Hematopoietic multipotent progenitor cell treated with erythropoietin and hydrocortisone succinate and interleukin-3 and kit ligand, for 15 days (in vitro differentiated cells): ENCODE measurements around the gene UMODL1.

ENCODE experiments used
- DNase-seq: peaks from one replicate; pipeline ENCODE4 v3.0.0-alpha.2; 2015; ENCODE audit warnings: low spot score

UMODL1 gene

DNA sequence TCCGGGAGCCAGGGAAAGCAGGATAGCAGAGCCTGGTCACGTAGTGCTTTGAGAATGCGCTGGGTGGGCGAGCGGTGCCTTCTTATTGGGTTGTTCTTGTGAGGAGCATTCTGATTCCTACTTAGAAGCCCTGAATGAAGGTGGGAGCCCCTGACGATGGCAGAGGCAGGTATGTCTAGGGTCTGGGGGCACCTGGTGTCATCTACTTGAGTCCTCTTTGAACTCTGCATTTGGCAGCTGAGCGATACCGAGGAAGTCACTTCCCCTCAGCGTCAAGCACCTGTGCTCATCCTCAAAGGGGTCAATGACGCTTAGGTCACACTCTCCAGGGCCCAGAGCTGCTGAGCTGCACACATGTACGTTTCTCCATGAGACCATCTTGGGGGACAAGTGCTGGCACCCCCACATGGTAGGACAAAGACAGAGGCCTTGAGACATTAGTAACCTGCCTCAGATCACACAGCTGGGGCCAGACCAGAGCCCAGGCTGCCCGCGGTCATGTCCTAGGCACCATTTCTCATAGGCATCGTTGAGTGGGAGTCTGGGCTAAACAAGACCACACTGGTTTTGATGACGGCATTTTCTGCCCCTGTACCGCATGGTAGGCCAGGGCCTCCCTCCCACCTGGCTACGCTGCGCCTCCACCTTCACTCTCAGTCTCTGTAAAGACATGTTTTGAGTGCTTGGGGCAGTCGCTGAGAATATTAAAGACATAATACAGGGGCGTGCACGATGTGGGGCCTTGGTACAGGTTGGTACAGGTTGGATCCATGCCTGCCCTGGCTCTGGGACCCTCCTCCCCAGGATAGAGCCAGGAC lies 78.7 kb downstream of the UMODL1 start:
- DNase-seq: no peak

DNA sequence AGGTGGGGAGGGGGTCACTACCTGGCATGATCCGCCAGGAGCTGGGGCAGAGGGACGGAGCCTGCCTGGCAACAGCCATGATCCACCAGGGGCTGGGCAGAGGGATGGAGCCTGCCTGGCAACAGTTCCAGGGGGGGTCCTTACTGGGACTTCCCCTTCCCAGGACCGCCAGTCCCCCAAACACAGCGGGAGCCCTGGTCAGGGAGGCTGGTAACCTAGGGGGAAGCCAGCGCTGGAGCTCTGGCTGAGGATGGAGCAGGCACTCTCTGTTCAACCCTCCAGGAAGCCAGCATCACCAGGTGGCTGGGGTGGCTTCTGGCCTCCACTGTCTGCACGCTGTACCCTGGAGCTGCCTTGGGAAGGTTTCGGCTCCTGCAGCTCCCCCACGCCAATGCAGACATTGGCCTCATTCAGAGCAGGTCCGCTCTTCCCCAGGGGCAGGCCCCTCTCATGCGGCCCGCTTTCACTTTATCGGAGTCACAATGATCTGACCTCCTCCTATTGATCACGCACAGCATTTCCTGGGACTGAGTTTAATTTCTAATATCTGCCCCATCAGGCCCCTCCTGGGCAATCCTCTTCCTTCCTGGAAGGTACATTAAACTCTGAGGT lies 79.5 kb downstream of the UMODL1 start:
- DNase-seq: no peak

GRCh38 chr21:42151148-42151947 lies 80.2 kb downstream of the UMODL1 start:
- DNase-seq: no peak

DNA sequence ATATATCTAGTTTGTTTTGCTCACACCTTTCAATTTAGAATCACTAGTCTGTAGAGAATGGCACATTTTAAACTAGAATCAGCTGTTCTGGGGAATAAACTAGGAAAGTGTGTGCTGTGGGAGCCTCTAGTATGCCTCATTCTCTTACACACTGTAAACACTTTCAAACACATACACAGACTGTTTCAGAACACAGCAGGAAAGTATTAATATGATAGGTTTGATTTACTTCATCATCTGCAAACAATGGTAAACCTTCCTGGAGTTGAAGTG lies 80.8 kb downstream of the UMODL1 start:
- no peak for DNase-seq

GRCh38 chr21:42153046-42153686 lies 82.0 kb downstream of the UMODL1 start:
- no peak for DNase-seq

DNA sequence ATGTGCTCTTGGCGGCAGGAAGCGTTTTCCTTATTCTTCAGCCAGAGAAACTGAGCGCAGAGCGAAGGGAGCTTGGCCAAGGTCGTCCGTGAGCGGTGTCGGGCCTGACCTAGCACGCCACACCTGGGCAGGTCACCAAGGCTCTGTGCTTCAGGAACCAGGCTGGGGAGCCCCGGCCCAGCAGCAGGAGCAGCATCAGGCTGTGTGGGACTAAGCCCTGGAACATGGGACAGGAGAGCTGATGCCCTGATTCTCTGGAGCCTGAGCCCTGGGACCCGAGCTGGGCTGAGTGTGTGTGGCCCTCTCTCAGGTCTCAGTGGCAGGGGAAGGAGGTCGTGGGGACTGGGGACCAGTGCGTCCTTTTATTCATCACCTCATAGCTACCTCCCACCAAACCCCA lies 82.6 kb downstream of the UMODL1 start:
- no peak for DNase-seq

DNA sequence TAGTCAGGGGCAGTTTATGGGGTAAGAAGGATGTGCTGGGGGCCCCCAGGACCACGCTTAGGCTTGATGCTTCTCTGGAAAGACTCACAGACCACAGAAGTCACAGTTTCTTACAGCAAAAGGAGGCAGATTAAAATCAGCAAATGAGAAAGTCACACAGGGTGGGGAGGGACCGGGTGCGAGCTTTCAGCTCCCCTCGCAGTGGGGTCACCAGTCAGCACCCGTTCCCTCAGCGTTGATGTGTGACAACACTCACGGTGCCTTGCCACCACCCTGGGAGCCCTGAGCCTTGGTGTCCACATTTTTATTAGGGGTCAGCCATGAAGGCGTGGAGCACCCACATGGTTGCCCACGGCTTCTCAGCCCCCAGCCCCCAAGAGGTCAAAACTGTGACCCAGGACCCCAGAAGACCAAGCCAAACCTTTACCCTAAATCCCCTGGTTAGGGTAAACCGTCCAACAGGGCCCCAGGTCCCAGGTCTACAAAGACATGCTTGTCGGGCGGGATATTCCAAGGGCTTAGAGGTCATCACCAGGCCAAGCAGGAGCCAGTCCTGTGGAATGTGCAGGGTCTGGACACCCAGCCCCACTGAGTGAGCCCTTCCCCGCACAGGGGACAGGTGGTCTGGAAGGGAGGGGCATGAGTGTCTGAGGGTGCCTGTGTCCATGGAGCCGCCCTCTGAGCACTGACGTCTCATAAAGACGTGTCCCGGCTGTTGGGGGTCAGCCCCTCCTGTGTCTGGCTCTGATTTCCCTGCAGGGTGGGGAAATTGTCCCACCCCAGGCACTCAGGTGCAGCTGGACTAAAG lies 83.3 kb downstream of the UMODL1 start:
- DNase-seq: no peak

DNA sequence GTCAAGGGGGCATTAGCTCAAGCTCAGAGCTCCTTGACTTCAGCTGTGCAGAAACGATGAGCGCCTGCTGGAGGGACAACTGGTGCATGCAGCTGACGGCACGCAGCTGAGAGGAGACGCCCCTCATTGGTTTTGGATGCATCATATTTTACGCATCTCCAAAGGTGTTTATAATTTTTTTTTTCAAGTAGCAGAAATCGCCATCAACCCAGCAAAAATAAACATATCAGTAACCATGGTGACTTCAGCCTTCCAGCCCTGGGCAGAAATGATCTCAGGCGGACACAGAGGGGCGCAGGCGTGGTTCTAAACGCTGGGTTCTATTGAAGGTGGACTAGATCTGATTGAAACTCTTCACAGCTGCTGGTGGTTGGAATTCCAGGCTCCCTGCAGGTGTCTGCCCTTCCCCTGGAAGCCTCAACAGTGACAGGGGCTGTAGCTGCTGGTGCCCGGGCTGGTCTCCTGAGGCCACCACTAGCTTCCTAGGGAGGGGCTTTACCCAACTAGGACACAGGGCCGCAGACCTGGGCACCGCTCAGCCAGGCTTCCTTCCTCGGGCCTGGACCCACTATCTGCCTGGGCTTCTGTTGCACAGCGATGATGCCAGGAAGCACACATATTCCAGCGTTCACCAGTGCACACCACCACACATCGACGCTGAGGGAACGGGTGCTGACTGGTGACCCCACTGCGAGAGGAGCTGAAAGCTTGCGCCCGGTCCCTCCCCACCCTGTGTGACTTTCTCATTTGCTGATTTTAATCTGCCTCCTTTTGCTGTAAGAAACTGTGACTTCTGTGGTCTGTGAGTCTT lies 84.1 kb downstream of the UMODL1 start:
- no peak for DNase-seq

GRCh38 chr21:42156690-42157605 lies 85.8 kb downstream of the UMODL1 start:
- no peak for DNase-seq

DNA sequence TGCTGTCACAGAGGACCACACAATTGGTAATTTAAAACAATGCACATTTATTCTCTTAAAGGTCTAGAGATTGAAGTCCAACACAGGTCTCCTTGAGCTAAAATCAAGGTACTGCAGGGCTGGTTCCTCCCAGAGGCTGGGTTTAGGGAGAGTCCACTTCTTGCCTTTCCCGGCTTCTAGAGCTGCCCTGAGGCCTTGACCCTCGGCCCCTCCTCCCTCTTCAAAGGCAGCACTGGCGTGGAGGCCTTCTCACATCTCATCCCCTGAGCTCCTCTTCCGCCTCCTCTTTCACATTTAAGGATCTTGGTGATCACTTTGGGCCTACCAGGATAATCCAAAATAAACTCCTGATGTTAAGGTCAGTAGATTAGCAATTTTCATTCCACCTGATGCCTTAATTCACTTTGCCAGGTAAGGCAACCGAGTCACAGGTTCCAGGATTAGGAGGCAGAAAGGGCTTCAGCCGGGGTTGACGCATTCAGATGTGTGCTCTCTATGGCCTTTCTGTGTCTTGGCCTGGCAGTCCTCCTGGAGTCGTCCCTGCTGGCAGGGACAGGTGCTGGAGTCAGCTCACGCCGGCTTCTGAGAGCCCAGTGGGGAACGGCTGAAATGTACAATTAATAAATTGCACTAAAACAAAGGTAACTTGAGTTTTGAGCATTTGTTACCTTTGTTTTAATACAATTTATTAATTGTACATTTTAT lies 86.6 kb downstream of the UMODL1 start:
- no peak for DNase-seq

DNA sequence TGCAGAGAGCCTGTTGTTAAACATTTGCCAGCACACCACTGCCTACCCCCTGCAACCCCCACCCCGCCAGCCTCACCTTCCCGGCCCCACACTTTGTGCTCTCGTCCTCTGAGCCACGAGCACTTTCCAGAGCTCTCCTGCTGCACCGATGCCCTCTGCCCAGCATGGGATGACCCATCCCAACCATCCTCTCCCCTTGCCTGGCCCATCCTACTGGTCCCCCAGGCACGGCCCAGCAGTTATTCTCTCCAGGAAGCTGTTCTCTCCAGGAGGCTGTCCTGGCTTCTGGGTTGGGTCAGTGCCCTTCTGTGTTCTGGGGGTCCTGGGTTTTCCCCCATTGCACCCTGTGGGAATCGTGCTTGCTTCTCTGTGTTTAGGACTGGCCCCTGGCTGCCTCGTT lies 87.7 kb downstream of the UMODL1 start:
- DNase-seq: no peak

- no peak for DNase-seq
Observed at GRCh38 chr21:42159560-42160110, 88.5 kb downstream of the UMODL1 start.

DNA sequence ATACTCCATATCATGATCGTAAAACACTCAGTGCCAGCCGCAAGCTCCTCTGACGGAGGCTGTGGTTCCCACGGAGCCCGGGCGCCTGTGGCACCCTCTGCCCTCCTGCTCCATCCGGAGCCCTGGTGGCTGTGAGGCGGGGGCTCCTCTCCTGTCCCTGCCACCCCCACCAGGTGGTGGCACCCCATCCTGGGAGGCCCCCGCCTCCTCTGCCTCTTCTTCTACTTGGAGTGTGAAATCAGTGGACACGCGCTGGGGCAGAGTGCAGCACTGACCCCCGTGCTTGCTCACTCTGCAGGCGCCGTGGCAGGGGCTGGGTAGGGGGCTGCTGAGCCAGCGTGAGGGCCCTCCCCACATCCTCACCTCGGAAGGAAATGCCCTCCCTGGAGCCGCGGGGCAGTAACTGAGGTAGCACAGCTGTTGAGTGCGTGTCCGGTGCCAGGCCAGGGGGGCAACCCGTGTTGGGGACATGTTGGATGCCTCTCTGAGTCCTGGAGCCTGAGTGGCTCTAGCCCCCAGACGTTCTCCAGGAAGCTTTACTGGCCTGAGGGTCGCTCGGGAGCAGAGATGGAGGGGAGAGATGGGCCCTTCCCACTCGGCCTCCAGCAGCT lies 89.1 kb downstream of the UMODL1 start:
- no peak for DNase-seq

DNA sequence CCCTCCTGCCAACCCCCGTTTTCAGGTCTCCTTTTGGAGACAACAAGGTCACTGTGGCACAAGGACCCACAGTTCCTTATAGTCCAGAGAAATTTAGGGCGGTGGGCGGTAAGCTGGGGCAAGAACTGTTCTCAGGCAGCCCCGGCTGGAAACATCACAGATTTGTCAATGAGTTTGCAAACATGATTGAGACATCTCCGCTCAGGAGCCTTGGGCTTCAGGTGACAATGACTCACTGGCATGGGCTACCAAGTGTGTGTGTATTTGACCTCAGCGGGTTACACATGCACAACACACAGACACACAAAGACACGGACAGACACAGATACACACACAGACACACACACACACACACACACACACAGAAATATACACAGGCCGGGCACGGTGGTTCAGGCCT lies 89.6 kb downstream of the UMODL1 start:
- DNase-seq: no peak

DNA sequence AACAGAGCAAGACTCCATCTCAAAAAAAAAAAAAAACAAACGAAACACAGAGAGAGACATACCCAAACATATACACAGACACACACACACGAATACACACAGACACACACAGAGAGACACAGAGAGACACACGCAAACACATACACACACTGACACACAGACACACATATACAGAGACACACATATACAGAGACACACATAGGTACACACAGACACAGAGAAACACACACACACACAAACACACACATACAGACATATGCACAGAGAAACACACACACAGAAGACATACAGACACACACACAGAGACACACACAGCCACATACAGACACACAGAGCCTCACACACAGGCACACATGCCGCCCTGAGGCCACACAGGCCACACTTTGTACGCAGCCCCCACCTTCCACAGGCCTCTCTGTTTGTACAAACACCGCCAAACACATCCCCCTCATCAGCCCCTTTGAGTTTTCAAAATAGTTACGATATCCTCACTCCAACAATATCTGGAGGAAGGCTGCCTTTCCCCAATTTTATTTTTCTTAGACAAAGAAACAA lies 90.4 kb downstream of the UMODL1 start:
- no peak for DNase-seq

DNA sequence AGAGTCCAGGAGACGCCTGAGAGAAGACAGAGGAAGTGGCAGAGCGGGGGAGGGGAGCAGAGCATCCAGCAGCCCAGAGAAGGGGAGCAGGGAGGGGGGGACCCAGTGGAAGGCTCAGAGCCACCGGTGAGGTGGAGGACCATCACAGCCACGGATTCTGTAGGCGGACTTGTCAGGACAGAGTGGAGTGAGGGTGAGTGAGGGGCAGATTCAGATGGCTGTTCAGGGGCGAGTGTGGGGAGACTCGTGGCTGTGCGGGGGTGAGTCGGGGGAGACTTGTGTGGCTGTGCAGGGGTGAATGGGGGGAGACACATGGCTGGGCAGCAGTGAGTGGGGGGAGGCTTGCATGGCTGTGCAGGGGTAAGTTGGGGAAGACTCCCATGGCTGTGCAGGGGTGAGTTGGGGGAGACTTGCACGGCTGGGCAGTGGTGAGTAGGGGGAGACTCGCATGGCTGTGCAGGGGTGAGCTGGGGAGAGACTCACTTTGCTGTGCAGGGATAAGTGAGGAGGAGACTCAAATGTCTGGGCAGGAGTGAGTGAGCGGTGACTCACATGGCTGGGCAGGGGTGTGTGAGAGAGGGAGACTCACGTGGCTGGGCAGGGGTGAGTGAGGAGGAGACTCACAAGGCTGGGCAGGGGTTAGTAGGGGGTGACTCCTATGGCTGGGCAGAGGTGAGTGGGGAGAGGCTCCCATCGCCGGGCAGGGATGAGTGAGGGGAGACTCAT lies 91.0 kb downstream of the UMODL1 start:
- DNase-seq: no peak

DNA sequence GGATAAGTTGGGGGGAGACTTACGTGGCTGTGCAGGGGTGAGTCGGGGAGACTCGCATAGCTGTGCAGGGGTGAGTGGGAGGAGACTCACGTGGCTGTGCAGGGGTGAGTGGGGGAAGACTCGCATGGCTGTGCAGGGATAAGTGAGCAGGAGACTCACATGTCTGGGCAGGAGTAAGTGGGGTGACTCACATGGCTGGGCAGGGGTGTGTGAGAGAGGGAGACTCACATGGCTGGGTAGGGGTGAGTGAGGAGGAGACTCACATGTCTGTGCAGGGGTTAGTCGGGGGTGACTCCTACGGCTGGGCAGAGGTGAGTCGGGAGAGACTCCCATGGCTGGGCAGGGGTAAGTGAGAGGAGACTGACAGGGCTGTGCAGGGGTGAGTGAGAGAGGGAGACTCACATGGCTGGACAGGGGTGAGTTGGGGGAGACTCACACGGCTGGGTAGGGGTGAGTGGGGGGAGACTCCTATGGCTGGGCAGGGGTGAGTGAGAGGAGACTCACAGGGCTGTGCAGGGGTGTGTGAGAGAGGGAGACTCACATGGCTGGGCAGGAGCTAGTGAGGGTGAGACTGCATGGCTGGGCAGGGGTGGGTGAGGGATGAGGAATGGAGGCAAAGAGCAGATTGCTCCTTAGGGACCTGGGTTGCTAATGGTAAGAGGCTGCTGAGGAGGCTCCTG lies 91.9 kb downstream of the UMODL1 start:
- DNase-seq: no peak
